Smooth muscle cell of the brain vasculature (primary cell): ENCODE measurements around the gene KMO.

Experiments used
- DNase-seq: peaks from one replicate; pipeline ENCODE4 v3.0.0-alpha.2; 2012; ENCODE audit warnings: low read depth, low spot score

Gene KMO

DNA sequence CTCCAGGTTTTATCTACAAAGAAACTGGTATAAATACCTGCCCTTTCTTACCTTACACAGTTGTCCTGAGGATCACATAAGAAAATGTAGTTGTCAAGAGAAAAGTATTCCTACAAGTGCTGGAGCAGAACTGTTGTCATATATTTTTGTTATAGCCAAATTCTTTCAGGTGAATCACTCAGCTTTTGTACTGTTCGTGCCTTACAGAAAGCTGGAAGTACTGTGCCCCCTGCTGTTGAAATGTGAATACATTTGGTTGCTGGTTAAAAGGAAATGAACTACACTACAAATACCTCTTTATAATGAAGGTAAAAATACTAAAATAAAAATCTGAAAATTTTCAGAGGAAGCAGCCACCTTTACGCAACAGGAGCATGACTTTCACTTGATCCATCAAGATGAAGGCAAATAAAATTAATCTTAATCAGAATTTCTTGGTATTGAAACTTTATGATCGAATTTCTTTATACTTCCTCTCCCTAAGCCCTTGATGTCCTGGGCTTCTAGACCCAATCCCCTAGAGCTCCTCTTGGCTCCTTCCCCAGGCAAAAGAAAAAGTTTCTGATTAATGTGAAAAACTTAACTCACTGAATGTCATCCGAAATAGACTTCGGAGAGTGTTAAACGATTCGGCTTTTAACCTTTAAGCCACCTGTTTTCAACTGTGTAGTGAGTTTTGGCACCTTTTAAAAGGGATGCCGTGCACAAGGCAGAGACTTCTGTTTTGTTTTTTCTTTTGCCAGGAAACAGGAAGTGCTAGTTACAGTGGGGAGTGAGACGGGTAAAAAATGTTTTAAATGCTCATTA lies 95.5 kb downstream of the KMO start:
- no peak for DNase-seq

DNA sequence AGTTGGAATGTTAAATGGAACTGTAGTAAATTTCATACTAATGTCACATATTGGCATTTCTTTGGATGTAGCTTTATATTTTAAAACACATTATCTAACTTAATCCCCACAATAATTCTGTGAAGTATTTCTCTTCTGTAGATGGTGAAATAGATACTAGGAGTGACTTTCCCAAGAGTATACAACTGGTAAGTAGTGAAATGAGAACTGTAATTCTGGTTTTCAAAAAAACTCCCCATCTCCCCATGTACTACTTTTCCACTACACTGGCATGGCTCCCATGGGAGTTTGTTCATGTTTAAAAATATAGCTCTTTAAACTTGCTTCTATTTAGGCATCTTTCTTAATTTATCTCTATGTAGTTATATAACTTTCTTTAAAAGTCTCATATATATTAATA lies 97.8 kb downstream of the KMO start:
- DNase-seq, result no peak

DNA sequence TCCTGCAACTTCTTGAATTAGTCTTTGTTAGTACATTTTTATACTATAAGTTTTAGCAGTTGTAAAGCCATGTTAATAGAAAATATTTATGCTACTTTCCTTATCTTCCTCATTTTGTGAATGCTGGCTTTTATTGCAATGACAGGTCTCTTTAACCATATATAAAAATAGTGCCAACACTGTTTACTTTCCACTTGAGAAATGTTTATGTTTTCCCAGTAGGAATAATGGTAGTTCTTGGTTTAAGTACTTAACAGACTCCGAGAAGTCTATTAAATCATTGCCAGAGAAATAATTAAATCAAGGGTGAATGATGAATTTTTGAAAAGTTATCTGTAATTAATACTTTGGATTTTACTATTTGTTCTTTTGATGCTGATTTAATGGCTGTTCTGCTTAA lies 98.3 kb downstream of the KMO start:
- no peak for DNase-seq

DNA sequence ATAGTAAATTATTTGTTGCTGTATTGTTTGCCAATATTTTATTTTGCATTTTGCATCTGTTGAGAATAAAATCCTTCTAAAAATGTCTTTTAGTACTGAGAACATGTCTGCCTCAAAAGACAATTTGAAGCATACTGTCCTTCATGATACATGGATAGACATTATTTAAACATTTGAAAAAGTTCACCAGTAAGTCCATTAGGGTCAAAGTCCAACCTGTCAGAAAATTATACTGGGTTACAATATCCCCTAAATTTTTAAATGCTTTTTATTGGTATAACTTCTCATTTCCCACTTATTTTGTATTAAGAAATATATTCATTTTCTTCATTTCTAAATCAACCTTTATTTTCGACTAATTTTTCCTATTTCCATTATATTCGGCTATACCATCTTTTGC lies 98.7 kb downstream of the KMO start:
- DNase-seq, result no peak

DNA sequence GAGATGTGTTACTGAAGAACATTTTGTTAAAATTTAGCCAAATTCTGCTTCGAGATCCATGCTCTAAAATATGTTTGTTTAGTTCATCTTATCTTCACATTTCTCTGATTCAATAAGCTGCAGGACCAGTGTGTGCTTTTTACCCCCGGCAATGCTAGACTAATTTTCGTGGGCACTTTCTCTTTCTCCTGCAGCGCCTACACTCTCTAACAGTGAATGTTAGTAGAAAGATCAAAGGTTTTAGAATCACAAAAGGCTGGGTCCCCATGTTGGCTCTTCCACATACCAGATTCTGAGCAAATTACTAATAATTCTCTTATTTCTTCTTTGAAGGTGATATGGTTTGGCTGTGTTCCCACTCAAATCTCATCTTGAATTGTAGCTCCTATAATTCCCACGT lies 99.5 kb downstream of the KMO start:
- no peak for DNase-seq

DNA sequence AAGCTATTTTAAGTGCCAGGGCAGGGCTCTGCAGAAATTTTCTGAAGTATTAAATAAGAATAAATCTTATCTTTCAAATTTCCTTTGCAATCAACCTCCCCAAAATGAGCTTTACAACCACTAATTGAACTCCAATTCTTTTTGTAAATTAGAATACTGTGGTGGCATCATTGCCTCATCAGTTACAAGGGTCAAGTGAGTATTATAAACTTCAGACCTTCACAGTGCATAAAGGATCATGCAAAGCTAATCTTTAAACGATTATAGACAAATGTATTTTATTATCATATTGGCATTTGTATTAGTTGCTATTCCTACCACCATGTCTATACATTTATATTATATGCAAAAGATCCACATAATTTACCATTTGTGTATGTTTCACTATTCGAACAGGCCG lies 100.8 kb downstream of the KMO start:
- DNase-seq, result no peak

DNA sequence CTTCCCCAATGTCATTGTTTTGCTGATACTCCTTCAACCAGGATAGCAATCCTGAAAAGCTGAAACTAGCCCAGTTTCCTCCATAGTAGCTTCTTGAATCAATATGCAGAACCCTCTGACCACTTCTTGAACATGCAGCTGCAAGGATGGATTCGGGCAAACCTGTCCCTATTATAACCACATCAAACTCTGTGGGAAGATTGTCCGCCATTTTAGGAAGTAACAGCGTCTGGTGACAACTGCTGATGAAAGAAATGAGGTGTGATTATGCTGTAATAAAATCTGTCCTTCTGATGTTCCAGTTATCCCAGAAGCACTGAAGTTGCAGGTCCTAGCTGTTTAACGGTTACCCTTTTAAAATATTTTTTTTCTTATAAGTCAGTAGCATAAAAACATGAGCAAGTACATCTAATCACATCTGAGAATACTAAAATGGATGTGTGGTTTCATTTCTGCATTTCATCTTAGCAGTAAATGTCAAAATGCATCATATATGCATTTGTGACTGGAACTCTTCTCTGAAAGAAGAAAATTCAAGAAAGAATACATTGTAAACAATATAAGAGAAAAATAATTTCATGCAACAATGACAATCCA lies 103.5 kb downstream of the KMO start:
- DNase-seq, result no peak

DNA sequence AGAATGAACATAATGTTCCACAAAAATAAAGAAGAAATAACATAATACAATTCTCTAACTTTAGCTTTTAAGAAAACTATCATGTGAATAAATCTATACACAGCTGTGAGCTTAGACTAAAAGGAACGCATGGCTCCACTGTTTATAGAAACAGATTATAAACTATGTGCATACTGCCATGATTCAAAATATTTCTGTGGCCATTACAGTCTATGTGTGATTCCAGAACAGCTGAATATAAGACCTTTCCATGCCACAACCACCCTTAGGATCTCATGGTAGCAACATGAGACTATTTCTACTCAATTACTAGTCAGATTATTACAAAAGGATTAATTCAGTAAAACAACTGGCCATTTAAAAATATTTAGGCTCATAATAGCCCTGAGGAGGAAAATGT lies 104.1 kb downstream of the KMO start:
- no peak for DNase-seq

DNA sequence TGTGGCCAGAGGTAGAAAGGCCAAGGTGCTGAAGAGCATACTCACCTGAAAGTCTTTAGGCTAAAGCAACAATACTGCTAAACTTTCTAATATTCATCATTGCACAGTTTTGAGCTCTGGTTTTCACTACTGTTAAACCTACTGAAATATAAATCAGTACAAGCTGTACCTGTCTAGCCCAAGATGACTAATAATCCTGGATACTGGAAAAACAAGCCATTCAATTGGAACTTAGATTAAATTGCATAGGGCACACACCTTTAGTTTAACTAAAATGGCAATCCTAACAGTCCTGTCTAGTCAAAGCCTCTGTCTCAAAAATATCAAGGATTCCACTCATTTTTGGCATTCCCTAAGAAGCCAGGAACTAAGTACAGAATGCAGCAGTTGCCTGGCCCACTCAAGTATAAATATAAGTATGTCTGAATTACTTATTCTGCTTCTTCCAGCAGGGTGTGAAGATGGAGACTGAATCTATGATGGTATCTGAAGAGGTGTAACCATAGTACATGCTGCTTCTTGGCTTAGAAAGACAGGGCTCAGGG lies 104.9 kb downstream of the KMO start:
- DNase-seq, result no peak

DNA sequence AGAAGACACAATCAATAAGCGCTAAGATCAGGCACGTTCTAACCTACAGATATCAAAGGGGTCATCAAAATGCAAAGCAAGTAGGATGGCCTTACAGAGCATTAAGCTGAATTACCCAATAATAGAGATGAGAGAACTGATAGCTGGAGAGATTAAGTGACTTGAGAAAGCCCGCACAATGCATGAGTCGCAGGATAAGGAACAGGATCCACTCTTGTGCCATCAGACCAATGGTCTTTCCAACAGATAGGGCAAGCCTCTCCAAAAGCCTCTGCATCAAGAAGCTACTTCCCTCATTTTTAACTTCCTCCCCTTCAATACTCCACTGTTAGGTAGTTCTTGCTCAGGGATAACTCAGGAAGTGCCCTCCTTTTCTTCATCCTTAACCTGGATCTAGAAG lies 105.4 kb downstream of the KMO start:
- DNase-seq, result no peak

DNA sequence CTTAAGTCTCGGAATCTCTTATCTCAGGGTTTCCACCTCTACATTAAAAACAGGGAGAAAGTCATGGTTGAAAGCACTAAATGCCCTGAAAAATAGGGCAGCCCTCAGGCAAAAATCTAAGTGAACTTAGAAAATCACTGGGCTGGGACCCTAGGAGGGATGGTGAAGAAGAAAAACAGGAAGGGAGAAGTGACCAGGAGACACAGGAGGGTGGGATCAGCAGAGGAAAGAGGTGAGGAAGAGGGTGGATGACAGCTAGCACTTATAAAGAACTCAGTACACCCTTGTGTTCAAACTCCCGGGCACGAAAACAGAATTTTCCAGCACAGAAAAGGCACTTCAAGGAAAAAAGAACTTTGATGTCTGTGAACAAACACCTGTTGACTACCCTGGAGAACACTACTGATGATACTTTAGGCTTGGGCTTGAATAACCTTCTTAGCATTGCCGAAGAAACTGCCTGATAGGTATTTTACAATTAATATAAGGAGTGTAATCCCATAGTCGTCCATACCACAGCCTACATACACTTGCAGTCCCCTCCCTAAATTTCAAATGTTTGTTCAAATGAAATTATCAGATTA lies 106.0 kb downstream of the KMO start:
- no peak for DNase-seq

DNA sequence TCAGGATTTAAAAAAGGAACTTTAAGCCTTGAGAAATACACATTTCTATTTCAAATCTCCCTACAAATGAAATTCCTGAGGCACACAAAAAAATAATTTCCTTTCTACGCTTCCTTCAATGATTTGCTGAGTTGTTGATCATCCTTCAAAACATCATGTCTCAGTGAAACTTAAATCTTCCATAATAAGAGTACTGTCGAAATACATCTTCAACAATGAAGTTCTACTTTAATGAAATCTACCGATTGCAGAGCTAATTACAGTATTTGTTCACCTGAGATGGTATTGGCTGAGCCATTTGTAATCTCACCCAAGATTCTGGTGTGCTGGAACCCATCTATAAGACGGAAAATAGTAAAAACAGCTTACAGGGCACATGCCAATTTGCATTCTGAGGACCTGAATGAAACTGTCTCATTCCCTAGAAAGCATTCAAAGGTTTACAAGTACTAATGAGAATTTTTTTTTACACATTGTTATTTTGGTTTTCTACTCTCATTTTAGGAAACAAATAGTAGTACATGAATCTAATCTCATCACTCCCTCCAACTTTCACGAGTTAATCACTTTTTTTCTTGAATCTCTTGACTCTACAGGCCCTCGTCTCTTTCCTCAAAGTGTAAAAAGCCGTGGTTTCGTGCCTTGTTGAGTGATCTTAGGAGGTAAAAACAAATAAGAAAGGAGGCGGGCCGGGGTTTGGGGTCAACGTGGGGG lies 106.9 kb downstream of the KMO start:
- DNase-seq, result no peak

DNA sequence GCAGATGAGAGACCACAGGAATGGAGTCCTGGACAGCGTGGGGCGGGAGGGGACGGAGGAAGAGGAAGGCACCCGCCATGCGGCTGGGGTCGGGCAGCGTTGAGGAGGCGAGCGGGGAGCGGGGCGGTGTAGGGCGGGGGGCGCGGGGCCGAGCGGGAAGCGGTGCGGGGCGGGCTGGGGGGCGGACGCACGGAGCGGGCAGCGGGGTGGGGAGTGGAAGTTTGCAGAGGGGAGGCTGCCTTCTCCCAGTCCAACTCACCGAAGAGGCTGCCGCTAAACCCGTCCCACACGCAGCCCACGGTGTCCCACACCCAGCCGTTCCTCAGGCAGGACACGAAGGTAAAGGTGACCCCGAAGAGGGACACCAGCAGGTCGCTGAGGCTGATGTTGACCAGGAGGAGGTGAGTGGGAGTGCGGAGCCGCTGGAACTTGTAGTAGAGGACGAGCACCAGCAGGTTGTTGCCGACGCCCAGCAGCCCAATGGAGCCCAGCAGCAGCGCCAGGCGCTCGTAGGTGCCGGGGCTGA lies 107.5 kb downstream of the KMO start:
- DNase-seq, result no peak

DNA sequence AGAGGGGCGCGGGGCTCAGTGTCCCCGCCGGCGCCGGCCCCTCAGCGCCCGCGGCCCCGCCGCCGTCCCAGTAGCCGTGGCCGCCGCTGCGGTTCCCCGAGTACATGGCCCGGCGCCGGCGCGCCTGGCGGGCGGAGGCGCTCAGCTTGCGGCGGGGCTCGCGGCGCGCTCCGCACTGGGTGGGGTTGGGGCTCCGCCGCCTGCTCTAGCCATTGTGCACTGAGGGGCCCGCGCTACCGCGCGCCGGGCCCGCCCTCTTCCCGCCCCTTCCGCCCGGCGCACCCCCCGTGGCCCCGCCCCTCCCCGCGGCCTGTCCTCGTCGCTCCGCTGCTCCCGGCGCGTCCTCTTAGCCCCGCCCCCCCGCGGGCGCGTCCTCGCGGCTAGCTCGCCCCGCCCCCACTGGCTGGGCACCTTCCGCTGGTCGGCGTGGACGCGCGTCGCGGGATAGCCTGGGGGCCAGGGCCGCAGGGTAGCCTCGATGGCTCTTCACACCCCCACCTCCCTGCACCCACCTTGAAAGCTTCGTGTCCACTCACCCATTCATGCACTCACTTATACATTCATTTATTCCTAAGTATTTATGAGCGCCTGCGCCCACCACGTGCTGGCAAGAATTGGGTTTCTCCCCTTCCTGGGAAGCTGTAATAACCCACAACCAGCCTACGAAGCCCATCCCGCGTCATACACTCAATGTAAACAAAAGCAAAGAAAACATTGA lies 108.1 kb downstream of the KMO start, which contains the start of the genes CHML and OPN3:
Gene CHML, minus strand, starts transcription at position 221 of the 718 bp plus-strand sequence. CDS start 4,603 bp downstream, outside the sequence.
Gene OPN3, minus strand, starts transcription at position 221 of the 718 bp plus-strand sequence. Its CDS starts 115 bp downstream, at position 106.
- peak; percentile 54 for DNase-seq

DNA sequence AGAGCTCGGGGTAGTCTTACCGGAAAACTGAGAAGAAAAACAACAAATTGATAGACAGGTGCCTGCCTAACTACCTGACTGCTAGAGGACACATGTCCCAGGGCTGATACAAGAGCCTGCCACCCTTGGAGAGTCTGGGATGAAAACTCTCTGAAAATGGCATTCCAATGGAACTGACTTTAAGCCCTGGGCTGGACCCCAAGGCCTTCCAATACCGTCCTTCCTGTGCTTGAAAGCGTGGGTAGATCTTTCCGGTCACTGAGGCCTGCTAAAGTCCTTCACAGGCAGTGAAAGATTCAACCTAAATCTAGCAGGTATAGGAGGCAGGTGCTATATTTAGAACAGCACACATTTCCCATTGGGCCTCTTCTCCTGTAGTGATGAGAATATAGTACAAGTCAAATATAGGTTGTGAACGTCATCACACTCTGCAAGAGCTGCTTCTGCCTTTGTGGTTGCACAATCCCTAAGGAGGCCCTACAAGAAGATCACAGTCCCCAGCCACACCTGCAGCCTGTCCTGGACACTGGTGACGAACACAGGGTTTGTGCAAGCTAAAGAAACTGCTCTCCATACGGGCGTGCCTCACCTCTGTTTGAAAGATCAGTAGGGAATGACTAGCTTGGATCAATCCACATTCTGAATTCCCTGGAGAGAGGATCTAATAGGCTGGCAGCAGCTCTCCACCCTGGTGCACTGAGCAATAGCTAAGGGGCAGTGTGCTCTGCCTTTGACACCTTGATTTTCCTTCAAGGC lies 108.9 kb downstream of the KMO start:
- DNase-seq, result no peak

DNA sequence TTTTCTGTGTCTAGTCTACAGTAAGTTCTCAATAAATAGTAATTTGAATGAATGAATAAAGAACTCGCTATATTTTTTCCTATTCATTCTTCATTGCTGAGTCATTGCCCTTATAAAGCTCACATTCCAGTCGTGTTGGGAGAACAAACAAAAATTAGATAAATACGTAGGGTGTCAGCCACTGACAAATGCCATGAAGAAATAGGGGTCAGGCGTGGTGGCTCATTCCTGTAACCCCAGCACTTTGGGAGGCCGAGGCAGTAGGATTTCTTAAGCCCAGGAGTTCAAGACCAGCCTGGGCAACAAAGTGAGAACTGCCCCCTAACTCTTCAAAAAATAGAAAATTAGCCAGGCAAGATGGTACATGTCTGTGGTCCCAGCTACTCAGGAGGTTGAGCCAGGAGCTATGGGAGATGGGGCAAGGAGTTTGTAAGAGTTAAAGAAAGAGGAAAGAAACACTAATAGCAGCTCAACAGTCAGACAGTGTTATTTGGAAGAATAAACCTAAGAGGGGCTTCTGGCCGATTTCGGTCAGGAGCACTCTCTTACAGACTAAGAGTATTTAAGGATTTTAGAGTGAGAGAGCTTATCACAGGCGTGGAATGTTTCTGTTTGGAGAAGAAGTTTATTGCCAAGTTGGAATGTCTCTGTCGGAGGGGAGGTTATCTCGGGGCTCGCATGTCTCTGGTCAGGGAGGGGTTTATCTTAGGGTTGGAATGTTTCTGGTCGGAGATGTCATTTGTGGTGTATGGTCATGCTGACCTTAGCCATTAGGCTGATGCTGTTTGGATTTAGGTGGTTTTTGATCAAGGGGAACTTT lies 109.8 kb downstream of the KMO start:
- DNase-seq, result no peak

DNA sequence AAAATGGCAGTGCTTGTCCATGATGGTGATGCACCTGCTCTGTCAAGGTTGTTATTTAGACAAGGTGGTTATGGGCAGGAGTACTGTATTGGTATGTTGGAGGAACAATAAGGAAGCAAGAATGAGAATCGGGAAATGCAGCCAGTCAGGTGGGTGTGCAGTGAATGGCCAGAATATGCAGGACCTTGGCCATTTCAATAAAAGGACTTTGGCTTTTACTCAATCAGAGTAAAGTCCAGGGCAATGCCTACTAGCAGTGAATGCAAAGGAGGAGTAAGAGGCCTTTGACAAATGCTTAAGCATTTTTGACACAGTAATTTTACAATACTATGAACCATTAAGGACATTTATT lies 110.4 kb downstream of the KMO start:
- no peak for DNase-seq

DNA sequence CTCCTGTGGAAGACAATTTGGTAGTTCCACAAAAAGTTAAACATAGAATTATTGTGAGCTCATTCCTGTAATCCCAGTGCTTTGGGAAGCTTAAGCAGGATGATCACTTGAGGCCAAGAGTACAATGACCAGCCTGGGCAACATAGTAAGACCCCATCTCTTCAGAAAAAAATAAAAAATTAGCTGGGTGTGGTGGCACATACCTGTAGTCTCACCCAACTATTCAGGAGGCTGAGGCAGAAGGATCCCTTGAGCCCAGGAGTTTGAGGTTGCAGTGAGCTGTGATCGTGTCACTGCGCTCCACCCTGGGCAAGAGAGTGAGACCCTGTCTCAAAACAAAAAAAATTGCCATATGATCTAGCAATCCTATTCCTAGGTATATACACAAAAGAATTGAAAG lies 112.1 kb downstream of the KMO start:
- DNase-seq, result no peak

DNA sequence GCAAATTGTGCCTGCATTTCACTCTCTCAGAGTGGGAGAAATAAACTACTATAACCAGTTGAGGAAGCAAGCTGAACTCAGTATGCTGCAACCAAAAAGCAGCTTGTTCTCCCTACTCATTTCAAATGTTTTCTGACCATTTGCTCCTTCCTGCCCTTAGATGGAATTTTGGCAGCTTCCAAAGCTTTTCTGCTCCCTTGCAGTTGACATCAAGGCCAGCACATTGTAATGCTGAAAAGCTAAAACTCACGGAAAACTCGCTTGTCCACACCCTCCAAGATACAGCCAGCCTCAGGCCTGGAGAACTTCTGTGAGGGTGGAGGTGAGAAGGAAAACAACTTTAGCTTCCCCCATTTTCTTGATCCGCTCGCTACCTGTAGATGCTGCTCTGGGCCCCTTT lies 113.0 kb downstream of the KMO start:
- no peak for DNase-seq
